ENCODE measurements around the gene MLST8. TPM values are rescaled to one million over a fixed set of nuclear protein-coding genes. Genes with fewer than 3 reads are reported as not detected.

MLST8 gene
- total and polyA plus RNA-seq, 7 donors = 18.8 to 60.5 (median 35.0) TPM

GRCh38 chr16:2184962-2185361, 20.3 kb upstream of the MLST8 start:
- Histone ChIP-seq H3K4me1 (no peaks in the 10 kb centered on the region), H3K9me3 (no peaks in the 10 kb centered on the region), H3K4me3 (no peak overlapping the region), H3K27me3 (ENCODE audit: insufficient read depth in 3 of 3, low read length in 2 of 3) (no peaks in the 10 kb centered on the region), H3K36me3 (ENCODE audit: insufficient read depth in 1 of 2, low read depth in 1 of 2) (no peaks in the 10 kb centered on the region), H3K27ac (no peak overlapping the region)
- no peak for TF ChIP-seq CTCF (IDR thresholded peaks at IDR 0.05)
- DNase-seq = no peak
- intact Hi-C loops (cut with DNase I) = no loop called here
- no peak for ATAC-seq
- 73 to 86% (median 85%) methylated on average over 20 of the region's 20 CpGs for WGBS, 3 donors

- Histone ChIP-seq H3K9me3 (no peaks in the 10 kb centered on the region), H3K36me3 (ENCODE audit: insufficient read depth in 1 of 2, low read depth in 1 of 2) (no peaks in the 10 kb centered on the region), H3K4me1 (no peaks in the 10 kb centered on the region), H3K27me3 (ENCODE audit: insufficient read depth in 3 of 3, low read length in 2 of 3) (no peaks in the 10 kb centered on the region), H3K27ac (no peak overlapping the region), H3K4me3 (no peak overlapping the region)
- no peak for DNase-seq
- TF ChIP-seq CTCF (IDR thresholded peaks at IDR 0.05) = no peak
- intact Hi-C loops (cut with DNase I) = no loop called here
- no peak for ATAC-seq
- WGBS, 3 donors = 84 to 88% (median 84%) methylated on average over 13 of the region's 13 CpGs
Observed at GRCh38 chr16:2186064-2186463, 19.2 kb upstream of the MLST8 start.

- H3K27me3 ChIP-seq (ENCODE audit: insufficient read depth in 3 of 3, low read length in 2 of 3) = no peaks in the 10 kb centered on the region
- no peak overlapping the region for H3K4me3 ChIP-seq
- H3K9me3 ChIP-seq = no peaks in the 10 kb centered on the region
- intact Hi-C loops (cut with DNase I) = no loop called here
- no peak for TF ChIP-seq CTCF (IDR thresholded peaks at IDR 0.05)
- ATAC-seq = no peak
- no peaks in the 10 kb centered on the region for H3K36me3 ChIP-seq (ENCODE audit: insufficient read depth in 1 of 2, low read depth in 1 of 2)
- 83 to 89% (median 86%) methylated on average over 20 of the region's 20 CpGs for WGBS, 3 donors
- H3K27ac ChIP-seq = no peak overlapping the region
- H3K4me1 ChIP-seq = no peaks in the 10 kb centered on the region
- no peak for DNase-seq
Observed at GRCh38 chr16:2186505-2186904, 18.7 kb upstream of the MLST8 start.

GRCh38 chr16:2187212-2187611, 18.0 kb upstream of the MLST8 start:
- TF ChIP-seq CTCF (IDR thresholded peaks at IDR 0.05) = no peak
- ATAC-seq = no peak

GRCh38 chr16:2188395-2188794, 16.9 kb upstream of the MLST8 start:
- WGBS, 3 donors = 88 to 95% (median 94%) methylated on average over 8 of the region's 8 CpGs
- intact Hi-C loops (cut with DNase I) = no loop called here
- H3K4me1 ChIP-seq = no peaks in the 10 kb centered on the region
- no peaks in the 10 kb centered on the region for H3K9me3 ChIP-seq
- H3K27ac ChIP-seq = no peak overlapping the region
- H3K27me3 ChIP-seq (ENCODE audit: insufficient read depth in 3 of 3, low read length in 2 of 3) = no peaks in the 10 kb centered on the region
- ATAC-seq (no peak), DNase-seq (no peak)
- no peak overlapping the region for H3K4me3 ChIP-seq
- no peaks in the 10 kb centered on the region for H3K36me3 ChIP-seq (ENCODE audit: insufficient read depth in 1 of 2, low read depth in 1 of 2)
- TF ChIP-seq CTCF (IDR thresholded peaks at IDR 0.05) = no peak

More at GRCh38 chr16:2187212-2187611, 18.0 kb upstream of the MLST8 start:
- no peak for DNase-seq
- H3K4me1 ChIP-seq = no peaks in the 10 kb centered on the region
- WGBS, 3 donors = 72 to 80% (median 73%) methylated on average over 17 of the region's 17 CpGs
- intact Hi-C loops (cut with DNase I) = no loop called here
- H3K4me3 ChIP-seq = no peak overlapping the region
- no peaks in the 10 kb centered on the region for H3K36me3 ChIP-seq (ENCODE audit: insufficient read depth in 1 of 2, low read depth in 1 of 2)
- H3K27ac ChIP-seq = no peak overlapping the region
- H3K9me3 ChIP-seq = no peaks in the 10 kb centered on the region
- no peaks in the 10 kb centered on the region for H3K27me3 ChIP-seq (ENCODE audit: insufficient read depth in 3 of 3, low read length in 2 of 3)
